PFSK-1 (cell line): ENCODE results near the gene SUSD6.

Experiments used
- FOXP2 ChIP-seq: optimal IDR thresholded peaks from 2 replicates; pipeline ENCODE3; 2011; ENCODE audit warnings: borderline replicate concordance, control low read depth, inconsistent platforms; ENCODE audit not compliant: insufficient read depth; ENCODE audit errors: extremely low read length, extremely low read depth
- POLR2AphosphoS5 ChIP-seq: IDR thresholded peaks from 2 replicates; pipeline ENCODE4 v1.6.1; 2012; ENCODE audit warnings: low read depth, mild to moderate bottlenecking, control low read depth, low read length, moderate library complexity
- REST ChIP-seq, 2 experiments: IDR thresholded peaks; 2 replicates each; pipeline versions ENCODE4 v1.6.1 to v1.8.0; 2011 to 2012; ENCODE audit warnings: low read depth in 2 of 2, low read length in 2 of 2, control low read depth in 1 of 2, inconsistent platforms in 1 of 2, mild to moderate bottlenecking in 1 of 2, moderate library complexity in 1 of 2; ENCODE audit not compliant: insufficient read depth in 1 of 2
- SIN3A ChIP-seq: IDR thresholded peaks from 2 replicates; pipeline ENCODE4 v1.6.1; 2012; ENCODE audit warnings: mild to moderate bottlenecking, low read length, moderate library complexity, borderline replicate concordance; ENCODE audit not compliant: insufficient read depth
- TAF1 ChIP-seq: IDR thresholded peaks from 2 replicates; pipeline ENCODE4 v1.6.1; 2012; ENCODE audit warnings: low read length, control low read depth, borderline replicate concordance; ENCODE audit not compliant: insufficient read depth

The SUSD6 gene

GRCh38 chr14:69687606-69688298 lies 76.4 kb downstream of the SUSD6 start:
- TF ChIP-seq POLR2AphosphoS5 (no peak), TAF1 (no peak), SIN3A (no peak), FOXP2 (no peak), REST (IDR thresholded peaks at IDR 0.05; ENCODE audit: insufficient read depth in 1 of 2, low read depth in 2 of 2, low read length in 2 of 2) (no peak)

- TF ChIP-seq FOXP2 (no peak), REST (IDR thresholded peaks at IDR 0.05; ENCODE audit: insufficient read depth in 1 of 2, low read depth in 2 of 2, low read length in 2 of 2) (no peak), POLR2AphosphoS5 (no peak), TAF1 (no peak), SIN3A (no peak)
Observed at GRCh38 chr14:69688299-69688649, 76.9 kb downstream of the SUSD6 start.

- TF ChIP-seq REST (IDR thresholded peaks at IDR 0.05; ENCODE audit: insufficient read depth in 1 of 2, low read depth in 2 of 2, low read length in 2 of 2) (no peak), POLR2AphosphoS5 (no peak), TAF1 (no peak), SIN3A (no peak), FOXP2 (no peak)
Observed at GRCh38 chr14:69690042-69690441, 78.6 kb downstream of the SUSD6 start.

- TF ChIP-seq SIN3A, result no peak
- no peak for TF ChIP-seq TAF1
- TF ChIP-seq FOXP2, result no peak
- TF ChIP-seq REST (IDR thresholded peaks at IDR 0.05; ENCODE audit: insufficient read depth in 1 of 2, low read depth in 2 of 2, low read length in 2 of 2), result no peak
- TF ChIP-seq POLR2AphosphoS5, result no peak
Observed at GRCh38 chr14:69692594-69692993, 81.2 kb downstream of the SUSD6 start.

GRCh38 chr14:69693145-69693544 lies 81.7 kb downstream of the SUSD6 start:
- TF ChIP-seq TAF1 (no peak), POLR2AphosphoS5 (no peak), SIN3A (no peak), REST (IDR thresholded peaks at IDR 0.05; ENCODE audit: insufficient read depth in 1 of 2, low read depth in 2 of 2, low read length in 2 of 2) (no peak), FOXP2 (no peak)
